RWPE2 (cell line): ENCODE results near the gene RHD.
"Not testable (repeated sequence)": the region's sequence is repeated elsewhere in the genome, so short reads cannot be mapped to it uniquely, and the experiment has no call there.

ENCODE experiments used
- ATAC-seq: fragments of 200-7000 bp; cut with Tn5 transposase; 3 replicates; pipeline ENCODE4 v1.9.1; 2021; ENCODE audit warnings: low read depth
- DNase-seq: peaks from one replicate; pipeline ENCODE4 v3.0.0-alpha.2; 2020; ENCODE audit warnings: low spot score
- H3K27ac ChIP-seq: fragments of 450-650 bp; 2 replicates; pipeline ENCODE4 v1.5.1; 2017; ENCODE audit warnings: mild to moderate bottlenecking; ENCODE audit not compliant: poor library complexity, severe bottlenecking
- H3K27me3 ChIP-seq: fragments of 250-450 bp; sonication (Bioruptor Pico); 2 replicates; pipeline ENCODE4 v1.5.1; 2021; ENCODE audit warnings: mild to moderate bottlenecking, moderate library complexity; ENCODE audit not compliant: insufficient read depth, poor library complexity, severe bottlenecking
- H3K36me3 ChIP-seq: fragments of 250-450 bp; sonication (Bioruptor Pico); 2 replicates; pipeline ENCODE4 v1.5.1; 2020; ENCODE audit warnings: low read depth, mild to moderate bottlenecking, moderate library complexity
- H3K4me1 ChIP-seq: fragments of 250-450 bp; sonication (Bioruptor Pico); 2 replicates; pipeline ENCODE4 v1.5.1; 2021; ENCODE audit warnings: mild to moderate bottlenecking, moderate library complexity; ENCODE audit not compliant: insufficient read depth, poor library complexity, severe bottlenecking
- H3K4me3 ChIP-seq: fragments of 250-450 bp; sonication (Bioruptor Pico); 2 replicates; pipeline ENCODE4 v1.5.1; 2021; ENCODE audit warnings: mild to moderate bottlenecking, moderate library complexity; ENCODE audit not compliant: severe bottlenecking
- H3K9me3 ChIP-seq: fragments of 250-450 bp; sonication (Bioruptor Pico); 2 replicates; pipeline ENCODE4 v1.5.1; 2021; ENCODE audit warnings: mild to moderate bottlenecking, moderate library complexity; ENCODE audit not compliant: severe bottlenecking

The RHD gene

GRCh38 chr1:25267288-25268142 is 4.8 kb upstream of the RHD start:
- not testable (repeated sequence) for DNase-seq, H3K4me1 ChIP-seq, H3K36me3 ChIP-seq, H3K27me3 ChIP-seq, H3K9me3 ChIP-seq
- Histone ChIP-seq H3K27ac (peak overlapping the region; percentile 34), H3K4me3 (peak overlapping the region; percentile 28)
- peak; percentile 84 for ATAC-seq

GRCh38 chr1:25268143-25268760 is 4.1 kb upstream of the RHD start:
- not testable (repeated sequence) for H3K9me3 ChIP-seq, DNase-seq, H3K27me3 ChIP-seq, ATAC-seq, H3K36me3 ChIP-seq, H3K4me1 ChIP-seq
- peak overlapping the region; percentile 28 for H3K4me3 ChIP-seq
- H3K27ac ChIP-seq: peak overlapping the region; percentile 34

- not testable (repeated sequence) for H3K4me1 ChIP-seq, H3K27me3 ChIP-seq, H3K36me3 ChIP-seq, H3K4me3 ChIP-seq, H3K27ac ChIP-seq, H3K9me3 ChIP-seq, DNase-seq, ATAC-seq
Measured at GRCh38 chr1:25275648-25276047, 3.3 kb downstream of the RHD start.

- H3K27ac ChIP-seq, H3K27me3 ChIP-seq, DNase-seq, ATAC-seq, H3K9me3 ChIP-seq, H3K4me3 ChIP-seq, H3K4me1 ChIP-seq, H3K36me3 ChIP-seq: not testable (repeated sequence)
Measured at GRCh38 chr1:25277295-25277694, 5.0 kb downstream of the RHD start.

- not testable (repeated sequence) for H3K9me3 ChIP-seq, DNase-seq, H3K4me3 ChIP-seq, H3K27me3 ChIP-seq, H3K27ac ChIP-seq, H3K4me1 ChIP-seq, ATAC-seq, H3K36me3 ChIP-seq
Measured at GRCh38 chr1:25278358-25278757, 6.0 kb downstream of the RHD start.

- H3K36me3 ChIP-seq, H3K4me1 ChIP-seq, DNase-seq, H3K27ac ChIP-seq, ATAC-seq, H3K27me3 ChIP-seq, H3K4me3 ChIP-seq, H3K9me3 ChIP-seq: not testable (repeated sequence)
Measured at GRCh38 chr1:25278790-25279189, 6.5 kb downstream of the RHD start.

GRCh38 chr1:25279693-25280111 is 7.4 kb downstream of the RHD start:
- H3K27me3 ChIP-seq, H3K36me3 ChIP-seq, H3K4me3 ChIP-seq, H3K9me3 ChIP-seq, H3K27ac ChIP-seq, DNase-seq, H3K4me1 ChIP-seq, ATAC-seq: not testable (repeated sequence)

GRCh38 chr1:25285862-25286261 is 13.6 kb downstream of the RHD start:
- H3K27ac ChIP-seq, H3K4me1 ChIP-seq, H3K4me3 ChIP-seq, DNase-seq, H3K36me3 ChIP-seq, ATAC-seq, H3K9me3 ChIP-seq, H3K27me3 ChIP-seq: not testable (repeated sequence)

GRCh38 chr1:25287164-25287563 is 14.9 kb downstream of the RHD start:
- H3K4me3 ChIP-seq, H3K27me3 ChIP-seq, ATAC-seq, DNase-seq, H3K4me1 ChIP-seq, H3K36me3 ChIP-seq, H3K27ac ChIP-seq, H3K9me3 ChIP-seq: not testable (repeated sequence)

- H3K9me3 ChIP-seq, H3K4me1 ChIP-seq, H3K36me3 ChIP-seq, H3K27me3 ChIP-seq, DNase-seq, H3K4me3 ChIP-seq, H3K27ac ChIP-seq: not testable (repeated sequence)
- peak; percentile 61; the same call in 2 of the 3 replicates for ATAC-seq
Measured at GRCh38 chr1:25288573-25289101, 16.3 kb downstream of the RHD start.
